ENCODE measurements around the gene PBX1. TPM values are rescaled to one million over a fixed set of nuclear protein-coding genes. Genes with fewer than 3 reads are reported as not detected.

PBX1 gene
- total and polyA plus RNA-seq, 2 donors from 2014 or later: 14.9 to 91.5 TPM

- H3K4me3 ChIP-seq (ENCODE audit: low read length in 3 of 3): no peak overlapping the region
- H3K36me3 ChIP-seq (ENCODE audit: control insufficient read depth in 2 of 3, insufficient read depth in 3 of 3, low read length in 3 of 3): no peaks in the 10 kb centered on the region
- intact Hi-C loops (cut with DNase I): no loop called here
- H3K27ac ChIP-seq (ENCODE audit: low read depth in 2 of 2, low read length in 2 of 2): no peak overlapping the region
- no peaks in the 10 kb centered on the region for H3K4me1 ChIP-seq (ENCODE audit: control insufficient read depth in 2 of 3, insufficient read depth in 2 of 3, low read depth in 1 of 3, low read length in 3 of 3)
- no peaks in the 10 kb centered on the region for H3K27me3 ChIP-seq (ENCODE audit: control insufficient read depth, insufficient read depth, low read length)
- H3K9ac ChIP-seq (ENCODE audit: low read length in 3 of 3): no peak overlapping the region
- no peaks in the 10 kb centered on the region for H3K9me3 ChIP-seq (ENCODE audit: control insufficient read depth in 2 of 3, insufficient read depth in 1 of 3, low read length in 3 of 3)
- peak in 2 of 5 donors; percentile 21 to 25 for DNase-seq
- TF ChIP-seq CTCF (IDR thresholded peaks at IDR 0.05; ENCODE audit: borderline replicate concordance, extremely low read depth, insufficient read depth): no peak
- no peak for FAIRE-seq
Measured at GRCh38 chr1:164858096-164858632, 299.2 kb downstream of the PBX1 start.

GRCh38 chr1:164861632-164862031, 302.6 kb downstream of the PBX1 start:
- TF ChIP-seq CTCF (IDR thresholded peaks at IDR 0.05; ENCODE audit: borderline replicate concordance, extremely low read depth, insufficient read depth): no peak
- intact Hi-C loops (cut with DNase I): no loop called here
- H3K9me3 ChIP-seq (ENCODE audit: control insufficient read depth in 2 of 3, insufficient read depth in 1 of 3, low read length in 3 of 3): no peaks in the 10 kb centered on the region
- no peak for DNase-seq
- no peak for FAIRE-seq
- no peak overlapping the region for H3K9ac ChIP-seq (ENCODE audit: low read length in 3 of 3)
- H3K36me3 ChIP-seq (ENCODE audit: control insufficient read depth in 2 of 3, insufficient read depth in 3 of 3, low read length in 3 of 3): no peaks in the 10 kb centered on the region
- no peaks in the 10 kb centered on the region for H3K27me3 ChIP-seq (ENCODE audit: control insufficient read depth, insufficient read depth, low read length)
- no peaks in the 10 kb centered on the region for H3K4me1 ChIP-seq (ENCODE audit: control insufficient read depth in 2 of 3, insufficient read depth in 2 of 3, low read depth in 1 of 3, low read length in 3 of 3)
- no peak overlapping the region for H3K27ac ChIP-seq (ENCODE audit: low read depth in 2 of 2, low read length in 2 of 2)
- no peak overlapping the region for H3K4me3 ChIP-seq (ENCODE audit: low read length in 3 of 3)

- intact Hi-C loops (cut with DNase I): no loop called here
- Histone ChIP-seq H3K36me3 (ENCODE audit: control insufficient read depth in 2 of 3, insufficient read depth in 3 of 3, low read length in 3 of 3) (no peaks in the 10 kb centered on the region), H3K4me1 (ENCODE audit: control insufficient read depth in 2 of 3, insufficient read depth in 2 of 3, low read depth in 1 of 3, low read length in 3 of 3) (no peaks in the 10 kb centered on the region), H3K9ac (ENCODE audit: low read length in 3 of 3) (no peak overlapping the region), H3K27ac (ENCODE audit: low read depth in 2 of 2, low read length in 2 of 2) (no peak overlapping the region), H3K4me3 (ENCODE audit: low read length in 3 of 3) (no peak overlapping the region), H3K9me3 (ENCODE audit: control insufficient read depth in 2 of 3, insufficient read depth in 1 of 3, low read length in 3 of 3) (no peaks in the 10 kb centered on the region), H3K27me3 (ENCODE audit: control insufficient read depth, insufficient read depth, low read length) (no peaks in the 10 kb centered on the region)
- DNase-seq: no peak
- FAIRE-seq: no peak
- TF ChIP-seq CTCF (IDR thresholded peaks at IDR 0.05; ENCODE audit: borderline replicate concordance, extremely low read depth, insufficient read depth): no peak
Measured at GRCh38 chr1:164863056-164863455, 304.1 kb downstream of the PBX1 start.

GRCh38 chr1:164864161-164864560, 305.2 kb downstream of the PBX1 start:
- TF ChIP-seq CTCF (IDR thresholded peaks at IDR 0.05; ENCODE audit: borderline replicate concordance, extremely low read depth, insufficient read depth): no peak
- FAIRE-seq (no peak), DNase-seq (peak in 3 of 5 donors; percentile 22 to 56 (median 54))
- Histone ChIP-seq H3K9me3 (ENCODE audit: control insufficient read depth in 2 of 3, insufficient read depth in 1 of 3, low read length in 3 of 3) (no peaks in the 10 kb centered on the region), H3K4me1 (ENCODE audit: control insufficient read depth in 2 of 3, insufficient read depth in 2 of 3, low read depth in 1 of 3, low read length in 3 of 3) (no peaks in the 10 kb centered on the region), H3K36me3 (ENCODE audit: control insufficient read depth in 2 of 3, insufficient read depth in 3 of 3, low read length in 3 of 3) (no peaks in the 10 kb centered on the region), H3K27ac (ENCODE audit: low read depth in 2 of 2, low read length in 2 of 2) (no peak overlapping the region), H3K9ac (ENCODE audit: low read length in 3 of 3) (no peak overlapping the region), H3K27me3 (ENCODE audit: control insufficient read depth, insufficient read depth, low read length) (no peaks in the 10 kb centered on the region), H3K4me3 (ENCODE audit: low read length in 3 of 3) (no peak overlapping the region)
- intact Hi-C loops (cut with DNase I): no loop called here

All from kidney (tissue), 14 donors.